Upper lobe of right lung (tissue), 1 donor: ENCODE measurements around the gene GLIPR2. TPM values are rescaled to one million over a fixed set of nuclear protein-coding genes. Genes with fewer than 3 reads are reported as not detected.

Experiments
- ATAC-seq: fragments of 200-7000 bp; cut with Tn5 transposase; one replicate; pipeline ENCODE4 v1.9.1; 2020; ENCODE audit warnings: mild to moderate bottlenecking, moderate library complexity
- DNase-seq: peaks from one replicate; pipeline ENCODE4 v3.0.0-alpha.2; 2020
- H3K27ac ChIP-seq: fragments of 200-600 bp; one replicate; pipeline ENCODE4 v1.8.0; 2022
- H3K27me3 ChIP-seq: fragments of 200-600 bp; one replicate; pipeline ENCODE4 v1.8.0; 2022; ENCODE audit warnings: mild to moderate bottlenecking
- H3K36me3 ChIP-seq: fragments of 200-600 bp; one replicate; pipeline ENCODE4 v1.8.0; 2022
- H3K4me1 ChIP-seq: fragments of 200-600 bp; one replicate; pipeline ENCODE4 v1.8.0; 2022
- H3K4me3 ChIP-seq: fragments of 200-600 bp; one replicate; pipeline ENCODE4 v1.8.0; 2022; ENCODE audit warnings: mild to moderate bottlenecking
- H3K9me3 ChIP-seq: fragments of 200-600 bp; one replicate; pipeline ENCODE4 v1.8.0; 2022
- intact Hi-C: fragments of 100-400 bp; cut with DNase I; formaldehyde crosslinking; loops from one replicate; pipeline ENCODE4 v1.11.0; 2022
- total RNA-seq: library from RNA; stranded (reverse); fragmentation: NEBNext Ultra II Directional; extraction: Animal tissue kit (Norgen Biotek cat#: 25700); gene quantifications from one replicate; pipeline ENCODE4 v1.2.1, GENCODE V29; 2021
- TF ChIP-seq, protein P1 (sequence below): fragments of 200-600 bp; IDR thresholded peaks from one replicate; pipeline ENCODE4 v1.8.0; 2022; ENCODE audit warnings: antibody characterized with exemption
- donor health status: DM: no; HTN: yes; CAD: no; lungs with severe emphysema.

Gene GLIPR2
- total RNA-seq, 1 donor from 2014 or later = 64.9 TPM

DNA sequence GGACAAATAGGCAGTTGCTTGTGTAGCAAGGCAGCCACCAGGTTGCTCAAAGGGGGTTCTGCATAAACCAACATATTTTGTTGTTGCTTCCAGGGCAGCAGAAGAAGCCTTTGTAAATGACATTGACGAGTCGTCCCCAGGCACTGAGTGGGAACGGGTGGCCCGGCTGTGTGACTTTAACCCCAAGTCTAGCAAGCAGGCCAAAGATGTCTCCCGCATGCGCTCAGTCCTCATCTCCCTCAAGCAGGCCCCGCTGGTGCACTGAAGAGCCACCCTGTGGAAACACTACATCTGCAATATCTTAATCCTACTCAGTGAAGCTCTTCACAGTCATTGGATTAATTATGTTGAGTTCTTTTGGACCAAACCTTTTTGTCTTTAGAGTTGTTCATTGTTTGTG, 75.0 kb downstream of the GLIPR2 start:
- no peak for ATAC-seq
- Histone ChIP-seq H3K27ac (no peak overlapping the region), H3K36me3 (peaks cover 84% of the 10 kb centered on the region), H3K4me3 (no peak overlapping the region), H3K27me3 (no peaks in the 10 kb centered on the region), H3K9me3 (no peaks in the 10 kb centered on the region), H3K4me1 (peaks cover 39% of the 10 kb centered on the region)
- intact Hi-C loops = no loop called here
- DNase-seq = no peak
- TF ChIP-seq, protein P1, sequence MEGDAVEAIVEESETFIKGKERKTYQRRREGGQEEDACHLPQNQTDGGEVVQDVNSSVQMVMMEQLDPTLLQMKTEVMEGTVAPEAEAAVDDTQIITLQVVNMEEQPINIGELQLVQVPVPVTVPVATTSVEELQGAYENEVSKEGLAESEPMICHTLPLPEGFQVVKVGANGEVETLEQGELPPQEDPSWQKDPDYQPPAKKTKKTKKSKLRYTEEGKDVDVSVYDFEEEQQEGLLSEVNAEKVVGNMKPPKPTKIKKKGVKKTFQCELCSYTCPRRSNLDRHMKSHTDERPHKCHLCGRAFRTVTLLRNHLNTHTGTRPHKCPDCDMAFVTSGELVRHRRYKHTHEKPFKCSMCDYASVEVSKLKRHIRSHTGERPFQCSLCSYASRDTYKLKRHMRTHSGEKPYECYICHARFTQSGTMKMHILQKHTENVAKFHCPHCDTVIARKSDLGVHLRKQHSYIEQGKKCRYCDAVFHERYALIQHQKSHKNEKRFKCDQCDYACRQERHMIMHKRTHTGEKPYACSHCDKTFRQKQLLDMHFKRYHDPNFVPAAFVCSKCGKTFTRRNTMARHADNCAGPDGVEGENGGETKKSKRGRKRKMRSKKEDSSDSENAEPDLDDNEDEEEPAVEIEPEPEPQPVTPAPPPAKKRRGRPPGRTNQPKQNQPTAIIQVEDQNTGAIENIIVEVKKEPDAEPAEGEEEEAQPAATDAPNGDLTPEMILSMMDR = no peak

DNA sequence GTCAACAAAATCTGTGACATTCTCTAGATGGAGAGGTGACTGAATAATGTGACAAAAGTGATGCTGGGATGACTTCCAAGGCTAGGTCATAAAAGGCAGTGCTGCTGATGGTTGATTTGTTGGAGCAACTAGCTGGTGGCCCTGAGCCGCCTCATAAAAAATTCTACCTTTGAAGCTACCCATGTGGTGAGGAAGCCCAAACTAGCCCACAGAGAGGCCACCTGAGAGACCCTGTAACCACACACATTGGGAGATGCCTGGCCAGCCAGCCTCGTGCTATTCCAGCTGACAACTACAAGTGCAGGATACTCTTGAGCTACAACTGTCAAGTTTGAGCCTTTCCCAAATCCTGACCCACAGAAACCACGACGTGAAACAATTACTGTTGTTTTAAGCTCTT, 76.9 kb downstream of the GLIPR2 start:
- Histone ChIP-seq H3K27me3 (no peaks in the 10 kb centered on the region), H3K27ac (no peak overlapping the region), H3K9me3 (no peaks in the 10 kb centered on the region), H3K4me1 (peaks cover 23% of the 10 kb centered on the region), H3K4me3 (no peak overlapping the region), H3K36me3 (peaks cover 83% of the 10 kb centered on the region)
- TF ChIP-seq, protein P1 = no peak
- intact Hi-C loops = no loop called here
- DNase-seq = no peak
- ATAC-seq = no peak

Other genes starting within 250 kb of the GLIPR2 start
- gene HRCT1, start 230.5 kb upstream of the GLIPR2 start, total RNA-seq = 10.8 TPM
- gene SPAAR, start 227.2 kb upstream of the GLIPR2 start, total RNA-seq = 13.5 TPM
- not detected for gene OR2S2, start 178.6 kb upstream of the GLIPR2 start, total RNA-seq
- gene RECK, start 99.8 kb upstream of the GLIPR2 start, total RNA-seq = 20.1 TPM
- not detected for gene CCIN, start 32.7 kb downstream of the GLIPR2 start, total RNA-seq
- gene CLTA, start 54.2 kb downstream of the GLIPR2 start, total RNA-seq = 163 TPM
- gene GNE, start 121.7 kb downstream of the GLIPR2 start, total RNA-seq = 13.7 TPM